GM11168 (cell line): ENCODE results near the gene SLC37A3.
"Not testable (repeated sequence)": the region's sequence is repeated elsewhere in the genome, so short reads cannot be mapped to it uniquely, and the experiment has no call there.

Source experiments
- in situ Hi-C: fragments of 300-500 bp; cut with MboI; formaldehyde crosslinking; loops from one replicate; pipeline ENCODE4 v1.12.0; 2022; ENCODE audit warnings: low sequenced_read_pairs; ENCODE audit not compliant: unreplicated experiment

SLC37A3 gene, protein sequence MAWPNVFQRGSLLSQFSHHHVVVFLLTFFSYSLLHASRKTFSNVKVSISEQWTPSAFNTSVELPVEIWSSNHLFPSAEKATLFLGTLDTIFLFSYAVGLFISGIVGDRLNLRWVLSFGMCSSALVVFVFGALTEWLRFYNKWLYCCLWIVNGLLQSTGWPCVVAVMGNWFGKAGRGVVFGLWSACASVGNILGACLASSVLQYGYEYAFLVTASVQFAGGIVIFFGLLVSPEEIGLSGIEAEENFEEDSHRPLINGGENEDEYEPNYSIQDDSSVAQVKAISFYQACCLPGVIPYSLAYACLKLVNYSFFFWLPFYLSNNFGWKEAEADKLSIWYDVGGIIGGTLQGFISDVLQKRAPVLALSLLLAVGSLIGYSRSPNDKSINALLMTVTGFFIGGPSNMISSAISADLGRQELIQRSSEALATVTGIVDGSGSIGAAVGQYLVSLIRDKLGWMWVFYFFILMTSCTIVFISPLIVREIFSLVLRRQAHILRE

DNA sequence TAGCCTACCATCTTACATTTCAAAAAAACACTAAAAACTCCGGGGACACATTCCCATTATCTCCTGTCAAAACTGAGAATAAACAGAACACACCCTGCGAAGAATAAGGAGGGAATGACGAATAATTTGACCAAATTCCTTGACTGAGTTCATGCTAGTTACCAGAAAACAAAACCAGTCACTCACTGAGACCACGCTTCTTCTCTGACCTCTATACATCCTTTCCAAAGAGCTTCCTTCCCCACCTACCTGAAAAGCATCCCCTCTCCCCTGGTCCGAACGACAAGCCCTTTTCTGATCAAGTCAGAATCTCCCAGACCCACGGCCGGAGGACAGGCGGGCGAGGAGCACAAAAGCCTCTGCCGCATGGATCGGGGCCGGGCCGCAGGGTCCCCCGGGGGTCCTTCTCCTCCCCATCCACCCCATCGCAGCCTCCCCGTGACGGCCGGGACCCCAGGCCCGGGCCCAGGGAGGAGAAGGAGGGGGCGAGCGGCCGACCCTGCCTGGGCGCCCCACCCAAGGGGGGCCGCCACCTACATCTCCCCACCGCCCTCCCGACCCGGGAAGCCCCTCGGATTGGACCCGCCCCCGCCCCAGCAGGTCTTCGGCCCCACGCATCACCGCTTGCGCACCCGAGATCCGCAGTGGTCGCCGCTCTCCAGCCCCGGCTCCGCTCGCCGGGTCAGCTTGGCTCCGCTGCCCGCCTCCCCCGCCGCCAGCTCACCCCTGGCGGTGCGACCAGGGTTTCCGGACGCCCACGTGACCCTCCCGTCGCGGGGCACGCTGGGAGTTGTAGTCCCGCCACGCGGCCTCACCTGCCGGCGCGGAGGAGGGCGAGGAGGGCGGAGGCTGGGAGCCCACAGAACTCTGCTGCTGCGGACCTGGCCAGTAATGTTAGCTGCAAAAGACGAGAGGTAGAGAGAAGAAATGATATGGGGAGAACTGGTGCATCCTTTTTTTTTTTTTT is at the start of gene SLC37A3:
Gene SLC37A3 (minus strand): TSS at position 747 of the 967 bp plus-strand sequence. CDS start 16,004 bp downstream, outside the sequence.
- in situ Hi-C loops, result no loop called here

DNA sequence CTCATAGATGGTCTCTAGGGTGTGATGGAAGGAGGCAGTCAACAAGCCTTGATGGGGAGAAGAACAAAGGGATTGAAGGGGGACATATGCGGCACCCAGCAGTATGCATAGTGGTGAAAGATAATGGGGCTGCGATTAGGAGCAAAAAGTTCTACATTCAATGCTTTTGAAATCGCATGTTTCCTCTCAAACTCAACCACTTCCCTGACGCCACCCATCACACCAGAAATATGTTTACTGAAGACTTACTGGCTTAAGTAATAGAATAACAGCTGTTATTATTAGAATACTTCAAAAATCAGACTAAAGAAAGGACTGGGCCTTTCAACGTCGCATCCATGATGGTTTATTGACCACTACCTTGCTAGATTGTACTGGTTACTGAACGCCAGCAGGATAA is 49.5 kb upstream of the SLC37A3 start:
- in situ Hi-C loops, result no loop called here

DNA sequence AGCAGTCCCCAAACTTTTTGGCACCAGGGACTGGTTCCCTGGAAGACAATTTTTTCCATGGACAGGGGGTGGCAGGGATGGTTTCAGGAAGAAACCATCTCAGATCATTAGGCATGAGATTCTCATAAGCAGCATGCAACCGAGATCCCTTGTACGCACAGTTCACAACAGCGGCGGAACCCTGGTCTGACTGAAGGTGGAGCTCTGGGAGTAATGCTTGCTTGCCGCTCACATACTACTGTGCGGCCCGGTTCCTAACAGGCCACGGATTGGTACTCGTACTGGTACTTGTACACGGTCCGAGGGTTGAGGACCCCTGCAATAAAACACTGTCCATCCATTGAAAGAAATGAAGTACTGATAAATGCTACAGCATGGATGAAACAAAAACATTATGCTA is 48.1 kb upstream of the SLC37A3 start:
- in situ Hi-C loops, result no loop called here

DNA sequence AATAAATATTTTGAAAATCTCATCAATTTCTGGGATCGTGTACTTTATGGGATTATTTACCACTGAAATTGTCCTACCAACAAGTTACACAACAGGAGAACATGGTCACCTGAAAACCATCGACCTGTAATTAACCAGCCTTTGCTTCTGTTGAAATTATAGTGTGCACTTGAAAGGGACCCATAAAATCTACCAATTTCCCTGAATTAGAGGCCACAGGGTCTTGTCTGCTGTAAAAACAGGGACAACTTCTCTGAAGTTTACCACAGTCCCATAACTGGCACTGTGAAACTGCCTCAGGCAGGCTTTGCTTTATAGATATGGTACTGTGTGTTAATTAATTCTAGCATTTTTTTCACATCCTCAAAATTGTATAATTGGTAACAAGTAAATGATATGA is 43.2 kb upstream of the SLC37A3 start:
- in situ Hi-C loops, result no loop called here

DNA sequence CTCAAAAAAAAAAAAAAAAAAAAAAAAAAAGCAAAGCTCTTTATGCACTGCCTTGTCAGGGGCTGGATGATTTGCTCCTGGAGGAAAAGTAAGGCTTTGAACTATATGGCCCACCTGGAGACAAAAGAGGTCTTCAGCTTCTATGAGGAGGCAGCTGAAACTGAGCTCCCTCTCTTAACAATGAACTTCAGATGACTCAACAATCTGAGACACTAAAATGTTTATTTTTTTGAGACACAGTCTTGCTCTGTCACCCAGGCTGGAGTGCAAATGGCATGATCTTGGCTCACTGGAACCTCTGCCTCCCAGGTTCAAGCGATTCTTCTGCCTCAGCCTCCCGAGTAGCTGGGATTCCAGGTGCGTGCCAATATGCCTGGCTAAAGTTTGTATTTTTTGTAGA is 42.3 kb upstream of the SLC37A3 start:
- in situ Hi-C loops, result no loop called here

DNA sequence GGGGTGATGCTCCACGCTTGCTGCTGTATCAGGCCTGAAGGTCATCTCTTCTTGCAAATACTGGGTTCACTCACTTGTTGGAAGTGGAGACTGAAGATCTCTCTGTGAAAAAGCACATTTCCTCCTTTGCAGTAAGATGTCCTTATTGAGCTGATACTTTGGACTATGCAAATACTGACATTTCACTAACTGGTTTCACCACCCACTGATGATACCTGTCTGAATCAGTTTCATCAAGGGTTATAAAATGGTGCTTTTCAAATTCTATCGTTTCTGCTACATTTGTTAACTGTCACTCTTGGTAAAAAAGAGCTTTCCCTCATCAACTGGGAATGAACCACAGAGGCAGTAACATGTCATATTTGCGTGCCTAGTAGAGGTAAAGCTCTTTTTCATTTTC is 41.0 kb upstream of the SLC37A3 start:
- in situ Hi-C loops, result no loop called here

DNA sequence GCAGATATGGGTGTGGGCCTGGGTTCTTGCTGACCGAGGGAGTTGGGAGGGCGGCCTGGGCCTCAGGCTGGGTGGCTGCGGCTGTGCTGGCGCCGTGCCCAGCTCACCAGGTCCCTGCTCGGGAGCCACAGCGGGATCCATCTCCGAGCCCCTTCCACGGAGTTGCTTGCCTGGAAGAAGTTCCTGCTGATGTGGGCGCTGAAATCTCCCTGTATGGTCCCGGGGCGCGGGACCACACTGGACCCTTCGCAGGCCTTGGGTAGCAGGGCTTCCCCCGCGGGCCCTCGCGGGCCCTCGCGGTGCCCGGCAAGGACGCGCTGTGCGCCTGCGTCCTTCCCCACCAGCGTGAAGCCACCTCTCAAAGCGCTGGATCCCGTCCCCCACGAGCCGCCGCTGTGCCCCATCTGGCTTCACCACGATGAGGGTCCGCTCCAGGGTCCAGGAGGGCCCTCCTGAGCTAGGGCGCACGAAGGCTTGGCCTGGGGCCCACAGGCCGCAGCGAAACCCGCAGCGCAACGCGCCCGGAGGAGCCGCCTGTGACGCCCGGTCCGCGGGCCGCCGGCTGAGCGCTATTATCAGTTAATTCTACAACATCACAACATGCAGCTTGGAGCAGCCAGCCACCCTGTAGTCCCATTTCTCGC is 37.0 kb upstream of the SLC37A3 start:
- in situ Hi-C loops, result no loop called here

DNA sequence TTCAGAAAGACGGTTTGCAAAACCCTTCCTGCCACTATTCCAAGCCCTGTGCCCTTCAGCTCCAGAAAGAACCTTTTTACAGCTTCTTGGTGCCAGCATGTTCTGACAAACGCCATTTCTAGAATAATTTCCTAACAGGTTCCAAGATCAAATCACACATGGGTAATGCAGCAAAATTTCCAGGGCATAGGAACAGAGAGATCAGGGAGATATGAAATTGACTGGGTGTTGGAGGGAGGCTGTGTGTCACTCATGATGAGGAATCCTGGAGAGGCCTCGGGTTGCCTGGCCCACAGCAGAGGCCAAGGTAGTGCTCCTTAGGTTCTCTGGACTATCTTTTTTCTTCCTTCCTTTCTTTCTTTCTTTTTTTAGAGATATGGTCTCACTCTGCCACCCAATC is 35.1 kb upstream of the SLC37A3 start:
- in situ Hi-C loops, result no loop called here

DNA sequence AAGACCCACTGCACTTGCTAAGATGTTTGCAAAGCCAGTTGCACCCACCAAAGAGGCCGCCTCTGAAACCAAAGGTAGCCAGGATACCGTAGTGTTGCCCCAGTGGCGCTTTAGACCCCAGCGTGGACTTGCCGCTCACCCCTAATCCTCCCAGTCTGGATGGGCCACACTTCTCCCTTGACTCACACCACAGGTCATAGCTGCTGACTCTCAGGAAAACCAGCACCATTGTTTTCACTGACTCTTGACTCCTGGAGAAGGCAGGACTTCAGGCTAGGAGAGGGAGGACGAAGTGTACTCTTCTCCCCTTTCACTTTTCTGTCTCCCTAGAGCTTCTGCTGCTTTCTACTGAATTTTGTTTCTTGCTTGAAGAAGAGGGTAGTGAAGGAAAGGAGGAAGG is 27.8 kb upstream of the SLC37A3 start:
- in situ Hi-C loops, result no loop called here

DNA sequence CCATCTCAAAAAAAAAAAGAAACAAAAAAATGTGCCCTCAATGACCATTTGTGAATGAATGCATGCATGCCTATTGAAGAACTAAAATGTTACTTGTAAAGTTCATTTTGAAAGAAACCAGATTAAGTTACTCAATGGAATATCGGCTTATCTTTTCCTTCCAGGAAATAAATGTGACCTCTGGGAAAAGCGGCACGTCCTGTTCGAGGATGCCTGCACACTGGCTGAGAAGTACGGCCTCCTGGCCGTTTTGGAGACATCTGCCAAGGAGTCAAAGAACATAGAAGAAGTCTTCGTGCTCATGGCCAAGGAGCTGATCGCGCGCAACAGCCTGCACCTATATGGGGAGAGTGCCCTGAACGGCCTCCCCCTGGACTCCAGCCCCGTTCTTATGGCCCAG is 27.4 kb upstream of the SLC37A3 start:
- in situ Hi-C loops, result no loop called here

DNA sequence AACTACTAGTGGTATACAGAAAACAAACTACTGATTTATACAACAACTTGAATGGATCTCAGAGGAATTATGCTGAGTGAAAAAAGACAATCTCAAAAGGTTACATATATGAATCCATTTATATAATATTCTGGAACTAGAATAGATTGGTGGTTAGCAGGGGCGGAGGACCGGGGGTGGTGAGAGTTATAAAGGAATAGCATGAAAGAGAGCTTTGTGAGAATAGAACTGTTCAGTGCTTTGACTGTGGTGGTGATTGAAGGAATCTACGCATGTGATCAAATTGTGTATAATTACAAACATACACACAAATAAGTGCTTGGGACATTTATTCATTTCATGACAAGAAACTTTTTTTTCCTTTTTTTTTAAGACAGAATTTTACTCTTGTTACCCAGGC is 25.2 kb upstream of the SLC37A3 start:
- in situ Hi-C loops, result no loop called here

DNA sequence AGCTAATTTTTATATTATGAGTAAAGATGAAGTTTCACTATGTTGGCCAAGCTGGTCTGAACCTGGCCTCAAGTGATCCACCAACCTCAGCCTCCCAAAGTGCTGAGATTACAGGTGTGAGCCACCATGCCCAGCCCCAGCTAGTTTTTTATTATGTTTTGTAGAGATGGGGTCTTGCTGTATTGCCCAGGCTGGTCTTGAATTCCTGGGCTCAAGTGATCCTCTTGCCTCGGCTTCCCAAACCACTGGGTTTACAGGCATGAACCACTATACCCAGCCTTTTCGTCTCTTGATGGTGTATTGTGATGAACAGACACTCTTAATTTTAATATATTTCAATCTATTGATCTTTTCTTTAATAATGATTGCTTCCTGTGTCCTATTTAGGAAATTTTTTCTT is 23.2 kb upstream of the SLC37A3 start:
- in situ Hi-C loops, result no loop called here

DNA sequence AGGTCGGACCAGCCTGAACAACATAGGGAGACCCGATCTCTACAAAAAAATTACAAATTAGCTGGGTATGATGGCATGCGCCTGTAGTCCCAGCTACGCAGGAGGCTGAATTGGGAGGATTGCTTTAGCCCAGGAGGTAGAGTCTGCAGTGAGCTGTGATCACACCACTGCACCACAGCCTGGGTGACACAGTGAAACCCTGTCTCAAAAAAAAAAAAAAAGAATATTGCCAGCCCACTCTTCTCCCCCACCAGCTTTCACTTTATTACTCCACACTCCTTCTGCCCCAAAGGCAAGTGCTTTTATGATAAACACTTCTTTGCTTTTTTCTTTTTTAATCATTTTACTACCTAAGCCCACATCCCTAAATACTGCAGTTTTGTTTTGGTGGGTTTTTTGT is 20.3 kb upstream of the SLC37A3 start:
- in situ Hi-C loops, result no loop called here

DNA sequence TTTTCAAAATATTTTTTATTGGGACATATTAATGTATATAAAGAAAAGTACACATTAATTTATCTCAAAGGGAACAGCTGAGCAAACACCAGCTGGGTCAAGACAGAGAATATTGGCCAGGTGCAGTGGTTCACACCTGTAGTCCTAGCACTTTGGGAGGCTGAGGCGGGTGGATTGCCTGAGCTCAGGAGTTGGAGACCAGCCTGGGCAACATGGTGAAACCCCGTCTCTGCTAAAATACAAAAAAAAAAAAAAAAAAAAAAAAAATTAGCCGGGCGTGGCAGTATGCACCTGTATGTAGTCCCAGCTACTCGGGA is 19.8 kb upstream of the SLC37A3 start:
- in situ Hi-C loops, result not testable (repeated sequence)

DNA sequence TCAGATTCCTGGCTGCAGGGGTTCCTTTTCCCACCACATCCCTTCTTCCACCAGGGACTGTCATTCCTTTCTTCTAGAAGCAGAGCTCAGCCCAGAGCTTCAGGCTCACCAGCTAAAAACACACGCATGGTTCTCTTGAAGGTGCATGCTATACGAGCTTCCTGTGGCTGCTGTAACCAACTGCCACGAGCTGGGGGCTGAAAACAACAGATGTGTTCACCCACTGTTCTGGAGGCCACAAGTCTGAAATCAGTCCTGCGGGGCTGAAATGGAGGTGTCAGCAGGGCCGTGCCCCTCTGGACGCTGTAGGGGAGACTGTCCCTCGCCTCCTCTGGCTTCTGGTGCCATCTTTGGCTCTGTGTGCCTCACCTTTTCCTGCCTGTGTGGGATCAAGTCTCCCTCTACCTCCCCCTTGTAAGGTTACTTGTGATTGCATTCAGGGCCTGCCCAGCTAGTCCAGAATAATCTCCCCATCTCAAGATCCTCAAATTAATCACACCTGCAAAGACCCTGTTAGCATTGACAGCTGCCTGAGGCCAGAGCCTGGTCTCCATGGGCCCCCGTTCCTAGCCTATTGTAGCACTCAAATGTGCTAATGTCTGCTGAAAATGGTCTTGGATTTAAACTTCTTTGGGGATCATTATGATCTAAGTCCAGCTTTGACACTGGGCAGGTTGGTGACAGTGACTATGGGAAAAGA is 19.3 kb upstream of the SLC37A3 start:
- in situ Hi-C loops, result no loop called here

DNA sequence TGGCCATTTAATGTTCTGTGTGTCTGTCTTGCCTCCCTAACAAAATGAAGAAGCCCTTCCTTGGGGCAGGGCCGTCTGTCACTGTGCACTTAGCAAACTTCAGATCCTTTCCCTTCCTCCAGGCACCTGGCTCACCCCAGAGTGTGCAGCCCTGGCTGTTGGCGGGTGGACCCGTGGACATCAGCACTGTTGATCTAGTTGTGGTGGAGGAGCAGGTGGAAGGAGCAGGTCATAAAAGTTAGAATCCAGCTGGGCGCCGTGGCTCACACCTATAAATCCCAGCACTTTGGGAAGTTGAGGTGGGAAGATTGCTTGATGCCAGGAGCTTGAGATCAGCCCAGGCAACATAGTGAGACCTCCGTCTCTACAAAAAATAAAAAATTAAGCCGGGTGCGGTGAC is 18.2 kb upstream of the SLC37A3 start:
- in situ Hi-C loops, result no loop called here

DNA sequence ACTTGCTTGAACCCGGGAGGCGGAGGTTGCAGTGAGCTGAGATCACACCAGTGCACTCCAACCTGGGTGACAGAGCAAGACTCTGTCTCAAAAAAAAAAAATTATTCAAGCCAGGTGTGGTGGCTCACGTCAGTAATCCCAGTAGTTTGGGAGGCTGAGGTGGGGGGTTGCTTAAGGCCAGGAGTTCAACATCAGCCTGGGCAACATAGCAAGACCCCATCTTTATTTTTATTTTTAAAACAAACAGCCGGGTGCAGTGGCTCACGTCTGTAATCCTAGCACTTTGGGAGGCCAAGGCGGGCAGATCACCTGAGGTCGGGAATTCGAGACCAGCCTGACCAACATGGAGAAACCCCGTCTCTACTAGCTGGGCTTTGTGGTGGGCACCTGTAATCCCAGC is 17.5 kb upstream of the SLC37A3 start:
- in situ Hi-C loops, result not testable (repeated sequence)

DNA sequence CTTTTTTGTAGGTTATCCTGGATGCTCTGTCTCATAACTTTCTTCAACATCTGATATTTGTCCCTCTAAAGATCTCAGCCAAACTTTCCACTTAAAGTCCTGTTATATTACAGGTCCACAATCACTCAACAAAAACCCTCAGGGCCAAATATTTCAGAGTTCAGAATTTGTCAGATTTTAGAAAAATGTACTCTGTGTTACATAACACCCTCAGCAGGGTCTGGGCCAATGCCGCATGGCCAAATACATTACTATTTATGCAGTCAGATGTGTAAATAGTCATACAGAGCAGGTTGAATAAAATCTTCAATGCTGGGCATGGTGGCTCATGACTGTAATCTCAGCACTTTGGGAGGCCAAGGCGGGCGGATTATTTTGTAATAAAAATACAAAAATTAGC is 17.0 kb upstream of the SLC37A3 start:
- in situ Hi-C loops, result no loop called here

DNA sequence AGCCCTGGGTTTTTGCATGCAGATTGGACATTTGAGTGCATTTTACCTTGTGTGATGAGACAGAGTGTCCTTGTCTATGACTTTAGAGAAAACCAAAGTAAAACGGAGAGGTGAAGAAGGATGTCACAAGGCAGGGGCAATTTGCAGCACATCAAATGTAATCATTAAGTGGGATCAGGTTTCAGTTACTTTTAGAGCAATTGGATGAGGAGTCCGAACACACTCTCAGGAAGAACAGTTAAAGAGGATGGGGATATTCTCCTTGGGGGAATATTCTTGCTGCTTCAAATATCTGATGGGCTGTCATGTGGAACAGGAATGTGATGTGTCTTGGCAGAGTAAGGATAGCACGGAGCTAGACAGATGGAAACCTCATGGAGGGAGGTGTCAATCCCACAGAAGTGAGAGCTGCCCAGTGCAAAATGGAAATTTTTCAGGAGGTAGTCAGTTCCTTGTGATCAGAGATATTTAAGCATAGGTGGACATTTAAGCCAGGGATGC is 6.3 kb upstream of the SLC37A3 start:
- in situ Hi-C loops, result no loop called here
